Fibroblast of the aortic adventitia (primary cell): ENCODE data around the gene APOL2. TPM values are rescaled to one million over a fixed set of nuclear protein-coding genes. Genes with fewer than 3 reads are reported as not detected.

ENCODE experiments used
- DNase-seq: peaks from one replicate; pipeline ENCODE4 v3.0.0-alpha.2; 2010; ENCODE audit warnings: low read depth
- H3K4me3 ChIP-seq: 2 replicates; pipeline ENCODE4 v1.5.1; 2011; ENCODE audit warnings: low read depth, mild to moderate bottlenecking, control low read depth, low read length, moderate library complexity
- CTCF ChIP-seq: IDR thresholded peaks from 2 replicates; pipeline ENCODE4 v1.5.1; 2011; ENCODE audit warnings: mild to moderate bottlenecking, low read length, control low read depth, inconsistent platforms; ENCODE audit not compliant: insufficient read depth
- total RNA-seq: library from RNA; depleted of rRNA; stranded (reverse); fragments of >200 nt; gene quantifications from 2 replicates; pipeline ENCODE4 v1.2.3, GENCODE V29; 2012; ENCODE audit warnings: low replicate concordance

APOL2 gene
- total RNA-seq, 1 donor: 45.2 TPM

- H3K4me3 ChIP-seq: no peak overlapping the region
- TF ChIP-seq CTCF: no peak
- peak; percentile 94 for DNase-seq
Observed at GRCh38 chr22:36244522-36245391, 5.4 kb upstream of the APOL2 start.

- DNase-seq: no peak
- TF ChIP-seq CTCF: no peak
- H3K4me3 ChIP-seq: no peak overlapping the region
Observed at GRCh38 chr22:36243986-36244385, 4.7 kb upstream of the APOL2 start.

- TF ChIP-seq CTCF: no peak
- no peak for DNase-seq
Observed at GRCh38 chr22:36239150-36239400, 252 bp downstream of the APOL2 start.

GRCh38 chr22:36238373-36239149 lies 766 bp downstream of the APOL2 start:
- peak overlapping the region; percentile 84 for H3K4me3 ChIP-seq
- no peak for TF ChIP-seq CTCF
- DNase-seq: no peak

More at GRCh38 chr22:36239150-36239400, 252 bp downstream of the APOL2 start:
- peak overlapping the region; percentile 84 for H3K4me3 ChIP-seq

- no peak for TF ChIP-seq CTCF
- DNase-seq: peak; percentile 49
- peak overlapping the region; percentile 84 for H3K4me3 ChIP-seq
Observed at GRCh38 chr22:36237462-36238372, 1.6 kb downstream of the APOL2 start.
